A549 (cell line): ENCODE data around the gene PTCH2. TPM values are rescaled to one million over a fixed set of nuclear protein-coding genes. Genes with fewer than 3 reads are reported as not detected.

ENCODE experiments used
- ATAC-seq, 2 experiments: fragments of 200-7000 bp in 1 of 2; fragments of >200 bp in 1 of 2; cut with Nextera tagmentation in 1 of 2; cut with Tn5 transposase in 1 of 2; 3 replicates each; pipeline versions ENCODE4 v1.8.0 to v1.9.1; 2018 to 2020; ENCODE audit warnings: mild to moderate bottlenecking in 1 of 2, moderate library complexity in 1 of 2
- CTCF ChIA-PET: fragments of 300-600 bp; sonication (Branson Sonifier 250); formaldehyde crosslinking; extraction: SDS; loops from one replicate; lab custom pipeline; 2021; ENCODE audit warnings: antibody characterized with exemption, inconsistent platforms; lab: Yijun Ruan, JAX
- POLR2A ChIA-PET: fragments of 350-600 bp; formaldehyde crosslinking; extraction: SDS; loops from one replicate; lab custom pipeline; 2021; ENCODE audit warnings: antibody characterized with exemption, inconsistent platforms; lab: Yijun Ruan, JAX
- DNase-seq, 2 experiments: peaks; one replicate each; pipeline versions ENCODE4 v3.0.0 to v3.0.0-alpha.2; 2011 to 2016; ENCODE audit warnings: low read depth in 1 of 2, low spot score in 1 of 2
- FAIRE-seq: peaks from 2 replicates; lab custom pipeline; 2011; peaks lifted over from hg19 to GRCh38; lab: Jason Lieb, UNC
- H3K27ac ChIP-seq, 2 experiments: fragments of >200 bp; sonication (Bioruptor Twin); formaldehyde crosslinking; 3 replicates each; pipeline ENCODE4 v1.5.1; 2016 to 2017
- H3K4me1 ChIP-seq: fragments of >200 bp; sonication (Bioruptor Twin); formaldehyde crosslinking; 3 replicates; pipeline ENCODE4 v1.6.1; 2016
- H3K4me2 ChIP-seq: fragments of >200 bp; sonication (Bioruptor Twin); formaldehyde crosslinking; 3 replicates; pipeline ENCODE4 v1.6.1; 2016
- H3K4me3 ChIP-seq: fragments of >200 bp; sonication (Bioruptor Twin); formaldehyde crosslinking; 3 replicates; pipeline ENCODE4 v1.5.1; 2016
- H3K9me3 ChIP-seq: fragments of >200 bp; sonication (Bioruptor Twin); formaldehyde crosslinking; 3 replicates; pipeline ENCODE4 v1.6.1; 2016
- CBX2 ChIP-seq: fragments of 200-600 bp; sonication (generic); IDR thresholded peaks from 2 replicates; pipeline ENCODE4 v1.6.1; 2016; ENCODE audit warnings: low read depth, mild to moderate bottlenecking, borderline replicate concordance
- CBX8 ChIP-seq: fragments of 200-600 bp; sonication (generic); IDR thresholded peaks from 2 replicates; pipeline ENCODE4 v1.6.1; 2016
- CHD2 ChIP-seq: fragments of 150-350 bp; IDR thresholded peaks from 2 replicates; pipeline ENCODE4 v1.6.1; 2014; ENCODE audit warnings: low read length; ENCODE audit not compliant: partially characterized antibody
- EHF ChIP-seq: fragments of 250-450 bp; sonication (Bioruptor Pico); IDR thresholded peaks from 2 replicates; pipeline ENCODE4 v1.5.0; 2020; ENCODE audit warnings: mild to moderate bottlenecking
- EHMT2 ChIP-seq: fragments of 200-600 bp; sonication (generic); IDR thresholded peaks from 2 replicates; pipeline ENCODE4 v1.6.1; 2016; ENCODE audit warnings: antibody characterized with exemption, low read depth, mild to moderate bottlenecking, moderate library complexity
- ESRRA ChIP-seq: fragments of 150-350 bp; IDR thresholded peaks from 2 replicates; pipeline ENCODE4 v1.6.1; 2014; ENCODE audit warnings: mild to moderate bottlenecking, low read length, borderline replicate concordance
- FOSB ChIP-seq: fragments of 250-450 bp; sonication (Bioruptor Pico); IDR thresholded peaks from 2 replicates; pipeline ENCODE4 v1.5.0; 2020; ENCODE audit warnings: mild to moderate bottlenecking, moderate library complexity
- GATA3 ChIP-seq: IDR thresholded peaks from 2 replicates; pipeline ENCODE4 v1.6.1; 2012; ENCODE audit warnings: borderline replicate concordance
- HEYL ChIP-seq: fragments of 250-450 bp; sonication (Bioruptor Pico); IDR thresholded peaks from 2 replicates; pipeline ENCODE4 v1.8.0; 2021; ENCODE audit warnings: mild to moderate bottlenecking, moderate library complexity
- HOXA7 ChIP-seq: fragments of 250-450 bp; sonication (Bioruptor Pico); IDR thresholded peaks from 2 replicates; pipeline ENCODE4 v1.5.0; 2020; ENCODE audit warnings: mild to moderate bottlenecking, moderate library complexity
- HOXB13 ChIP-seq: fragments of 250-450 bp; sonication (Bioruptor Pico); IDR thresholded peaks from 2 replicates; pipeline ENCODE4 v1.5.0; 2020; ENCODE audit warnings: low read depth, mild to moderate bottlenecking, moderate library complexity
- HOXB5 ChIP-seq: fragments of 250-450 bp; sonication (Bioruptor Pico); IDR thresholded peaks from 2 replicates; pipeline ENCODE4 v1.5.0; 2020; ENCODE audit warnings: mild to moderate bottlenecking, moderate library complexity
- JUN ChIP-seq, 2 experiments: fragments of >200 bp; sonication (Bioruptor Twin); formaldehyde crosslinking; IDR thresholded peaks; 2 replicates in 1 of 2; 3 replicates in 1 of 2; pipeline ENCODE4 v1.6.1; 2016 to 2017
- JUNB ChIP-seq: fragments of >200 bp; sonication (Bioruptor Twin); formaldehyde crosslinking; IDR thresholded peaks from 2 replicates; pipeline ENCODE4 v1.6.1; 2016
- MAFK ChIP-seq: fragments of 450-650 bp; IDR thresholded peaks from 2 replicates; pipeline ENCODE4 v1.6.1; 2014; ENCODE audit not compliant: partially characterized antibody
- MAZ ChIP-seq: fragments of 150-350 bp; IDR thresholded peaks from 2 replicates; pipeline ENCODE4 v1.6.1; 2014; ENCODE audit warnings: antibody characterized with exemption, low read depth, low read length, borderline replicate concordance
- MYC ChIP-seq: IDR thresholded peaks from 2 replicates; pipeline ENCODE4 v1.6.1; 2012; ENCODE audit warnings: mild to moderate bottlenecking, inconsistent platforms, low read length, improper control_type of control experiment, borderline replicate concordance
- NPAS2 ChIP-seq: fragments of 250-450 bp; sonication (Bioruptor Pico); IDR thresholded peaks from 2 replicates; pipeline ENCODE4 v1.8.0; 2022; ENCODE audit warnings: mild to moderate bottlenecking, moderate library complexity, borderline replicate concordance
- NR3C1 ChIP-seq: fragments of >200 bp; sonication (Bioruptor Twin); formaldehyde crosslinking; IDR thresholded peaks from 3 replicates; pipeline ENCODE4 v1.6.1; 2017
- PHF8 ChIP-seq: fragments of 200-600 bp; sonication (generic); IDR thresholded peaks from 2 replicates; pipeline ENCODE4 v1.6.1; 2016; ENCODE audit warnings: low read depth, mild to moderate bottlenecking, antibody characterized with exemption, moderate library complexity, borderline replicate concordance
- POLR2A ChIP-seq: IDR thresholded peaks from 2 replicates; pipeline ENCODE4 v1.6.1; 2012; ENCODE audit warnings: mild to moderate bottlenecking, low read length
- POLR2AphosphoS2 ChIP-seq: conservative IDR thresholded peaks from 2 replicates; pipeline ENCODE4 v1.6.1; 2012; ENCODE audit warnings: low read length, improper control_type of control experiment, inconsistent platforms
- RAD21 ChIP-seq, 2 experiments: fragments of >200 bp in 1 of 2; sonication (Bioruptor Twin) in 1 of 2; formaldehyde crosslinking in 1 of 2; IDR thresholded peaks in 1 of 2; conservative IDR thresholded peaks in 1 of 2; 2 replicates in 1 of 2; 3 replicates in 1 of 2; pipeline ENCODE4 v1.6.1; 2012 to 2018; ENCODE audit warnings: inconsistent platforms in 1 of 2
- RCOR1 ChIP-seq: fragments of 150-350 bp; IDR thresholded peaks from 2 replicates; pipeline ENCODE4 v1.6.1; 2014; ENCODE audit warnings: antibody characterized with exemption, low read length, low read depth
- RFX5 ChIP-seq: fragments of 450-650 bp; IDR thresholded peaks from 2 replicates; pipeline ENCODE4 v1.7.1; 2014; ENCODE audit warnings: antibody characterized with exemption, mild to moderate bottlenecking, moderate library complexity
- RNF2 ChIP-seq: fragments of 200-600 bp; sonication (generic); IDR thresholded peaks from 2 replicates; pipeline ENCODE4 v1.6.1; 2016; ENCODE audit warnings: low read depth, mild to moderate bottlenecking, antibody characterized with exemption, moderate library complexity, borderline replicate concordance
- SMC3 ChIP-seq: fragments of >200 bp; sonication (Bioruptor Twin); formaldehyde crosslinking; IDR thresholded peaks from 3 replicates; pipeline ENCODE4 v1.6.1; 2018; ENCODE audit warnings: inconsistent platforms
- SREBF2 ChIP-seq: fragments of 450-650 bp; IDR thresholded peaks from 2 replicates; pipeline ENCODE4 v1.6.1; 2014; ENCODE audit warnings: mild to moderate bottlenecking, moderate library complexity
- TP53 ChIP-seq: fragments of 250-450 bp; sonication (Bioruptor Pico); IDR thresholded peaks from 2 replicates; pipeline ENCODE4 v1.5.0; 2021; ENCODE audit warnings: mild to moderate bottlenecking, moderate library complexity
- ZC3H11A ChIP-seq: fragments of 450-650 bp; IDR thresholded peaks from 2 replicates; pipeline ENCODE4 v1.6.1; 2014; ENCODE audit warnings: antibody characterized with exemption, mild to moderate bottlenecking
- ZFP36 ChIP-seq: fragments of 450-650 bp; IDR thresholded peaks from 2 replicates; pipeline ENCODE4 v1.6.1; 2014; ENCODE audit warnings: borderline replicate concordance; ENCODE audit not compliant: partially characterized antibody
- ZNF302 ChIP-seq: fragments of 250-450 bp; sonication (Bioruptor Pico); IDR thresholded peaks from 2 replicates; pipeline ENCODE4 v1.9.0; 2021; ENCODE audit warnings: inconsistent platforms, mild to moderate bottlenecking, moderate library complexity
- WGBS: methylation state at CpG from one replicate; pipeline ENCODE4 v1.1.6; 2017; ENCODE audit errors: missing lambda C conversion rate; 5-methylcytosine and 5-hydroxymethylcytosine counted together
- polyA plus RNA-seq, 4 experiments: library from polyadenylated mRNA; depleted of rRNA in 3 of 4; stranded (reverse); fragments of >200 nt; fragmentation: RNase III in 1 of 4; extraction: RNeasy Plus Mini Kit Qiagen cat#74134 plus additional on column Dnase treatment in 1 of 4; gene quantifications; 2 replicates in 3 of 4; 3 replicates in 1 of 4; pipeline ENCODE4 v1.2.3, GENCODE V29; 2011 to 2017
- TF ChIP-seq, protein P1 (sequence below): IDR thresholded peaks from 2 replicates; pipeline ENCODE4 v1.6.1; 2012
- TF ChIP-seq, protein P2 (sequence below): fragments of 450-650 bp; IDR thresholded peaks from 2 replicates; pipeline ENCODE4 v1.6.1; 2014; ENCODE audit warnings: antibody characterized with exemption
- TF ChIP-seq, protein P3 (sequence below): fragments of 250-450 bp; sonication (Bioruptor Pico); IDR thresholded peaks from 2 replicates; pipeline ENCODE4 v1.5.0; 2021; ENCODE audit warnings: mild to moderate bottlenecking, moderate library complexity, borderline replicate concordance
- TF ChIP-seq, protein P4 (sequence below): fragments of >200 bp; sonication (Bioruptor Twin); formaldehyde crosslinking; IDR thresholded peaks from 3 replicates; pipeline ENCODE4 v1.6.1; 2016
- TF ChIP-seq, protein P5 (sequence below): IDR thresholded peaks from 2 replicates; pipeline ENCODE4 v1.6.1; 2012; ENCODE audit warnings: low read depth, borderline replicate concordance

PTCH2 gene
- polyA plus RNA-seq, 2 of the 4 experiments (the other 2 are of a cell fraction): 0.14 to 0.32 TPM

DNA sequence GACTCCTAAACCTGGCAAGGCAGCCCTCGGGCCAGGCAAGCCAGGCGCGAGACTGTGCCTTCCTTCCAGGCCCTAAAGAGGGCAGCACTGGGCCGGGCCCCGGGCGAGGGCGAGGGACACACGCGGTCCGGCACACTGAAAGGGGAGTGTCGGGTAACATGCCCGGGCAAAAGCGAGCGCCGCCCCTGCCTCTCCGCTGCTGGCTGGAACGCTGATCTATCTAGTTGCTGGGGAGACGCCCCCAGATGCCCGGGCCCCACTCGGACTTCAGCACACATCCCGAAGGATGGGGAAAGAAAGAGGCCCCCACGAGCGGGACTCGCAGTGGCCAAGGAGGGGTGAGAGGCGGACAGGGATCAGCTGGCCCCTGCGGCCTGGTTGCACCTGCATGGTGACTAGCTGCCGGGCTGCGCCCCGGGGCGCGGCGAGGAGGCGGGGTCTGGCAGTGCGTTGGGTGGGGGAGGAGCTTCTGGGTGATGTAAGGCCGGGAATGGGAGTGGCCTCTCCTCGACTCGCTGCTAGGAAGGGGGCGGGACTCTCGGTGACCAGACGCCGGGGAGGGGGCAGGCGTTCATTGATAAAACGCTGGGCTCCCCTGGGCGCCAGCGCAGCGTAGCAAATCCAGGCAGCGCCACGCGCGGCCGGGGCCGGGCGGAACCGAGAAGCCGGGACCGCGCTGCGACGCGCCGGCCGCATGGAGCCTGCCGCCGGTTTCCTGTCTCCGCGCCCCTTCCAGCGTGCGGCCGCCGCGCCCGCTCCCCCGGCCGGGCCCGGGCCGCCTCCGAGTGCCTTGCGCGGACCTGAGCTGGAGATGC, 43.1 kb downstream of the PTCH2 start, which contains the start of gene PLK3:
TSS of gene PLK3 (plus strand) at position 608 of the 815 bp plus-strand sequence. CDS start at position 695, 87 bp downstream.
- peaks cover 34% of the 10 kb centered on the region for H3K4me1 ChIP-seq
- FAIRE-seq (peak; percentile 7), DNase-seq (peak; percentile 79 to 96), ATAC-seq (peak; percentile 88 to 91)
- CTCF ChIA-PET: interaction anchor here (0.7 to 4.3 kb wide), 15 partner anchors 9 to 671 kb away, joined by 3 to 44 read pairs (median 4); partner anchors contain the start of genes BEST4 and BTBD19
- peak within 1 kb of the TSS; percentile 96 for H3K4me2 ChIP-seq
- peak within 1 kb of the TSS; percentile 98 for H3K4me3 ChIP-seq
- POLR2A ChIA-PET: interaction anchor here (0.7 to 3.1 kb wide), 16 partner anchors 9 to 540 kb away, joined by 3 to 47 read pairs (median 8); partner anchors contain the start of genes BEST4, BTBD19, EIF2B3 and HECTD3
- peak within 1 kb of the TSS; percentile 91 to 95 for H3K27ac ChIP-seq
- H3K9me3 ChIP-seq: no peaks in the 10 kb centered on the region
- 0% methylated on average over 10 of the region's 79 CpGs for WGBS
- TF ChIP-seq NR3C1 (no peak), HOXB5 (CRISPR knock-in tag) (no peak), EHMT2 (no peak), SREBF2 (no peak), GATA3 (no peak), ZC3H11A (no peak), SMC3 (peak; percentile 66), MAZ (0 out of 2 replicates have a peak, but pooled peaks have one; percentile 53), ZFP36 (no peak), JUNB (no peak), RCOR1 (no peak), EHF (CRISPR knock-in tag) (no peak), ZNF302 (CRISPR knock-in tag) (no peak), POLR2AphosphoS2 (no peak), CBX8 (no peak), POLR2A (peak; percentile 85), TP53 (CRISPR knock-in tag) (peak; percentile 89; the same call in 1 of the 2 replicates), RNF2 (no peak), PHF8 (peak; percentile 78), ESRRA (no peak), HOXA7 (CRISPR knock-in tag) (no peak), RAD21 (conservative IDR thresholded peaks at IDR 0.05 in 1 of 2, IDR thresholded peaks at IDR 0.05 in 1 of 2) (peak; percentile 68 to 76), CHD2 (no peak), RFX5 (no peak), NPAS2 (CRISPR knock-in tag) (no peak), MAFK (no peak), HEYL (CRISPR knock-in tag) (no peak), MYC (peak; percentile 93), HOXB13 (CRISPR knock-in tag) (0 out of 2 replicates have a peak, but pooled peaks have one; percentile 40), JUN (IDR thresholded peaks at IDR 0.05) (peak; percentile 87 to 93), CBX2 (no peak), FOSB (no peak)
- TF ChIP-seq, protein P1, sequence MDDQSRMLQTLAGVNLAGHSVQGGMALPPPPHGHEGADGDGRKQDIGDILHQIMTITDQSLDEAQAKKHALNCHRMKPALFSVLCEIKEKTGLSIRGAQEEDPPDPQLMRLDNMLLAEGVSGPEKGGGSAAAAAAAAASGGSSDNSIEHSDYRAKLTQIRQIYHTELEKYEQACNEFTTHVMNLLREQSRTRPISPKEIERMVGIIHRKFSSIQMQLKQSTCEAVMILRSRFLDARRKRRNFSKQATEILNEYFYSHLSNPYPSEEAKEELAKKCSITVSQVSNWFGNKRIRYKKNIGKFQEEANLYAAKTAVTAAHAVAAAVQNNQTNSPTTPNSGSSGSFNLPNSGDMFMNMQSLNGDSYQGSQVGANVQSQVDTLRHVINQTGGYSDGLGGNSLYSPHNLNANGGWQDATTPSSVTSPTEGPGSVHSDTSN: 0 out of 2 replicates have a peak, but pooled peaks have one; percentile 16
- TF ChIP-seq, protein P2, sequence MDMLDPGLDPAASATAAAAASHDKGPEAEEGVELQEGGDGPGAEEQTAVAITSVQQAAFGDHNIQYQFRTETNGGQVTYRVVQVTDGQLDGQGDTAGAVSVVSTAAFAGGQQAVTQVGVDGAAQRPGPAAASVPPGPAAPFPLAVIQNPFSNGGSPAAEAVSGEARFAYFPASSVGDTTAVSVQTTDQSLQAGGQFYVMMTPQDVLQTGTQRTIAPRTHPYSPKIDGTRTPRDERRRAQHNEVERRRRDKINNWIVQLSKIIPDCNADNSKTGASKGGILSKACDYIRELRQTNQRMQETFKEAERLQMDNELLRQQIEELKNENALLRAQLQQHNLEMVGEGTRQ: no peak
- TF ChIP-seq, protein P3, sequence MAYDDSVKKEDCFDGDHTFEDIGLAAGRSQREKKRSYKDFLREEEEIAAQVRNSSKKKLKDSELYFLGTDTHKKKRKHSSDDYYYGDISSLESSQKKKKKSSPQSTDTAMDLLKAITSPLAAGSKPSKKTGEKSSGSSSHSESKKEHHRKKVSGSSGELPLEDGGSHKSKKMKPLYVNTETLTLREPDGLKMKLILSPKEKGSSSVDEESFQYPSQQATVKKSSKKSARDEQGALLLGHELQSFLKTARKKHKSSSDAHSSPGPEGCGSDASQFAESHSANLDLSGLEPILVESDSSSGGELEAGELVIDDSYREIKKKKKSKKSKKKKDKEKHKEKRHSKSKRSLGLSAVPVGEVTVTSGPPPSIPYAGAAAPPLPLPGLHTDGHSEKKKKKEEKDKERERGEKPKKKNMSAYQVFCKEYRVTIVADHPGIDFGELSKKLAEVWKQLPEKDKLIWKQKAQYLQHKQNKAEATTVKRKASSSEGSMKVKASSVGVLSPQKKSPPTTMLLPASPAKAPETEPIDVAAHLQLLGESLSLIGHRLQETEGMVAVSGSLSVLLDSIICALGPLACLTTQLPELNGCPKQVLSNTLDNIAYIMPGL (CRISPR knock-in tag): no peak
- TF ChIP-seq, protein P4, sequence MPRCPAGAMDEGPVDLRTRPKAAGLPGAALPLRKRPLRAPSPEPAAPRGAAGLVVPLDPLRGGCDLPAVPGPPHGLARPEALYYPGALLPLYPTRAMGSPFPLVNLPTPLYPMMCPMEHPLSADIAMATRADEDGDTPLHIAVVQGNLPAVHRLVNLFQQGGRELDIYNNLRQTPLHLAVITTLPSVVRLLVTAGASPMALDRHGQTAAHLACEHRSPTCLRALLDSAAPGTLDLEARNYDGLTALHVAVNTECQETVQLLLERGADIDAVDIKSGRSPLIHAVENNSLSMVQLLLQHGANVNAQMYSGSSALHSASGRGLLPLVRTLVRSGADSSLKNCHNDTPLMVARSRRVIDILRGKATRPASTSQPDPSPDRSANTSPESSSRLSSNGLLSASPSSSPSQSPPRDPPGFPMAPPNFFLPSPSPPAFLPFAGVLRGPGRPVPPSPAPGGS: peak; percentile 82; the same call in 2 of the 3 replicates
- TF ChIP-seq, protein P5, sequence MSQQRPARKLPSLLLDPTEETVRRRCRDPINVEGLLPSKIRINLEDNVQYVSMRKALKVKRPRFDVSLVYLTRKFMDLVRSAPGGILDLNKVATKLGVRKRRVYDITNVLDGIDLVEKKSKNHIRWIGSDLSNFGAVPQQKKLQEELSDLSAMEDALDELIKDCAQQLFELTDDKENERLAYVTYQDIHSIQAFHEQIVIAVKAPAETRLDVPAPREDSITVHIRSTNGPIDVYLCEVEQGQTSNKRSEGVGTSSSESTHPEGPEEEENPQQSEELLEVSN: peak; percentile 70
